ENCODE data around the gene CST7.
"Not testable (repeated sequence)": the region's sequence is repeated elsewhere in the genome, so short reads cannot be mapped to it uniquely, and the experiment has no call there.

The CST7 gene

DNA sequence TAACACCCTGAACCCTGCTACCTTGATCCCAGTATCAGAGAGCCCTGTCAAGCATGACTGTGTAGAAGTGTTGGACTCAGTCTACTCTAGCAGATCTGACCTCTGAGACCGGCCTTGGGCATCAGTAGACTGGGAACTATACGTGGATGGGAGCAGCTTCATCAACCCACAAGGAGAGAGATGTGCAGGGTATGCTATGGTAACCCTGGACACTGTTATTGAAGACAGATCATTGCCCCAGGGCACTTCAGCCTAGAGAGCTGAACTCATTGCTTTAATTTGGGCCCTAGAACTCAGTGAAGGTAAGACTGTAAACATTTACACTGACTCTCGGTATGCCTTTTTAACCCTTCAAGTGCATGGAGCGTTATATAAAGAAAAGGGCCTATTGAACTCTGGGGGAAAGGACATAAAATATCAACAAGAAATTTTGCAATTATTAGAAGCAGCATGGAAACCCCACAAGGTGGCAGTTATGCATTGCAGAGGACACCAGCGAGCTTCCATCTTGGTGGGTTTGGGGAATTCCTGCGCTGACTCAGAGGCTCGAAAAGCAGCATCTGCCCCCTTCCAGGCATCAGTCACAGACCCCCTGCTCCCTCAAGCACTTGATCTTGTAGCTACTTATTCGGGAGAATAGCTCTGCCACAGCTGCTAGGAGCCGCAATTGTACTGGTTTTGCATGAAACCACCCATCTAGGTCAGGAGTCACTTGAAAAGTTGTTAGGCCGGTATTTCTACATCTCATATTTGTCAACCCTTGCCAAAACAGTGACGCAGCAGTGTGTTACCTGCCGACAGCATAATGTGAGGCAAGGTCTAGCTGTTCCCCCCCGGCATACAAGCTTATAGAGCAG, 19.0 kb upstream of the CST7 start:
- DNase-seq: not testable (repeated sequence)

DNA sequence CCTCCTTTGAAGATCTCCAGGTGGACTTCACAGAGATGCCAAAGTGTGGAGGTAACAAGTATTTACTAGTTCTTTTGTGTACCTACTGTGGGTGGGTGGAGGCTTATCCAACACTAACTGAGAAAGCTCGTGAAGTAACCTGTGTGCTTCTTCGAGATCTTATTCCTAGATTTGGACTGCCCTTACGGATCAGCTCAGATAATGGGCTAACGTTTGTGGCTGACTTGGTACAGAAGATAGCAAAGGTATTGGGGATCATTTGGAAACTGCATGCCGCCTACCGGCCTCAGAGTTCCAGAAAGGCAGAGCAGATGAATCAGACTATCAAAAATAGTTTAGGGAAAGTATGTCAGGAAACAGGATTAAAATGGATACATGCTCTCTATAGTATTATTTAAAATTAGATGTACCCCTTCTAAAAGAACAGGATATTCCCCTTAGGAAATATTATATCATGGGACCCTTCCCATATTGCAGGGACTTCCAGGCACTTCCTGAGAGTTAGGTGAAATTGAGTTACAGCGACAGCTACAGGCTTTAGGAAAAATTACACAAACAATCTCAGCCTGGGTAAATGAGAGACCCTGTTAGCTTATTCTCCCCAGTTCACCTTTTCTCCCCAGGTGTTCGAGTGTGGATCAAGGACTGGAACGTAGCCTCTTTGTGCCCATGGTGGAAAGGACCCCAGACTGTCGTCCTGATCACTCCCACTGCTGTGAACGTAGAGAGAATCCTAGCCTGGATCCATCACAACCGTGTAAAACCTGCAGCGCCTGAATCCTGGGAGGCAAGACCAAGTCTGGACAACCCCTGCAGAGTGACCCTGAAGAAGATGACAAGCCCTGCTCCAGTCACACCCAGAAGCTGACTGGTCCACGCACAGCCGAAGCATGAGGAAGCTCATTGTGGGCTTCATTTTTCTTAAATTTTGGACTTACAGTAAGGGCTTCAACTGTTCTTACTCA, 18.1 kb upstream of the CST7 start:
- DNase-seq: not testable (repeated sequence)

DNA sequence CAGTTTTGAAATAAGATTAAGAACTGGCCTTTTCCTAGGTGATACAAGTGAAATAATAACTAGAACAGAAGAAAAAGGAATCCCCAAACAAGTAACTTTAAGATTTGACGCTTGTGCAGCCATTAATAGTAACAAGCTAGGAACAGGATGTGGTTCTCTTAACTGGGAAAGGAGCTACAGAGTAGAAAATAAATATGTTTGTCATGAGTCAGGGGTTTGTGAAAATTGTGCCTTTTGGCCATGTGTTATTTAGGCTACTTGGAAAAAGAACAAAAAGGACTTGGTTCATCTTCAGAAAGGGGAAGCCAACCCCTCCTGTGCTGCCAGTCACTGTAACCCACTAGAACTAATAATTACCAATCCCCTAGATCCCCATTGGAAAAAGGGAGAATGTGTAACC, 17.2 kb upstream of the CST7 start:
- DNase-seq: not testable (repeated sequence)

DNA sequence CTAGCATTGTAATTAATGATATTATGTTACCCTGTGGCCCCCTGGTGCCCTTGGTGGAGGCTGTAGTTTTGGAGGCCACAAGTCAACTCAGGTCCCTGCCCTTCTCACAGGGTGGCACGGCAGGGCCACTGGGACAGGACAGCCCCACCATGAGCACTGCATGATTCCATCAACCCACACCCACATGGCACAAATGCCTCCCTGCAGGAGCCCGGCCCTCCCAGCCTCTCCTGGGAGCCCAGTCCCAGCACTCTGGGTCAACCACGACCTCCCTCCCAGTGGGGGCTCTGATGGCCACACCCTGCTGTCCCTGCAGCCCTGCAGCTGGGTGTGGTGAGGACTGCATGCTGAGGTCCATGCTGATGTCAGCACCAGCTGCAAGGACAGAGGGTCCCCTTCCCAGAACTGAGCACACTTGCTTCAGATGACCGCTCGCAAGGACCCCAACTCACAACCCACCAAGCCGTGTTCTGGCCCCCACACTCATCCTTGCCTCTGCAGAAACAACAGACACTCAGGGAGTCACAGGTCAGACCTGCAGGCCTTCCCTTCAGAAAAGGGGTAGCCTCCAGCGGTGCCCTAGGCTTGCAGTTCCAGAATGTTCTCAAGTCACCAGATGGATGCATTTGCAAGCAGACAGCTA, 15.7 kb upstream of the CST7 start:
- DNase-seq: no peak

DNA sequence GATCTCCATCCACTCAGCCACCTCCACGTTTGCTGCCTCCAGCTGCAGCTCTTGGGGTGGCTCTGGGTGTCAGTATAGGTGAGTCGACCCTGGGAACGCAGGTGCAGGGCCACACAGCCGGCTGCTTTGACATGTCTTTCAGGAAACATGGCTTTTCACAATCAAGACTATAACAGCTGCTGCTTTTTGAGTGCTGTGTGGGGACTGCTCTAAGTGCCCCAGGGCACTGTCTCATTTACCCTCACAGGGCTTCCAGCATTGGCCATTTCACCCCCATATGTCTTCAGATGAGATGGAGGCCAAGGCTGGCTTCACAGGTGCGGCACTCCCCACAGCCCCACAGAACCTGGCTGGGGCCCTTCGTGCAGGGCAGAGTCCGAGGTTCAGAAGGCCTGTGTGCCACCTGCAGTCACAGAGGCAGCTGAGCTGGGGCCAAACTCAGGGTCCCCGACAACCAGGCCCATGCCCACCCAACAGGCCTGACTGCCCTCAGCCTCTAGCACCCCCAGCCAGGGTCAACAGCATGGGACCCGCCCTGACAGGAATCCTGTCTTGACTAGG, 14.9 kb upstream of the CST7 start:
- no peak for DNase-seq

DNA sequence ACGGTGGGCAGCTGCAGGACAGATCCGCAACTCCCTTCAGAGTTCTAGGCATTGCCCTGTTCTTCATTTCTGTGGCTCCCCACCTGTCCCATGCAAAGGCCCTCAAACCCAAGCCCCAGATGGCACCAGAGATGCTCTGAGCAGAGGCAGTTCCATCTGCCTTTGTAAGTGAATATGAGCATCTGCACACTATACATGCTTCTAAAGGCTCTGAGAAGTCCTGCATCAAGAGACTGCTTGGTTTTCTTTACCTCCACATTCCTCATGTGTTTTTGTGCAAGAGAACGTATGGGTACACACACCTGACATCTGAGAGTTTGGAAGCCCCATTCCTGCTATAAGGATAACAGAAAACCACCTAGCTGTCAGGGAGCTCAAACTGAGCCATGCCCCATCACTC, 14.4 kb upstream of the CST7 start:
- no peak for DNase-seq

DNA sequence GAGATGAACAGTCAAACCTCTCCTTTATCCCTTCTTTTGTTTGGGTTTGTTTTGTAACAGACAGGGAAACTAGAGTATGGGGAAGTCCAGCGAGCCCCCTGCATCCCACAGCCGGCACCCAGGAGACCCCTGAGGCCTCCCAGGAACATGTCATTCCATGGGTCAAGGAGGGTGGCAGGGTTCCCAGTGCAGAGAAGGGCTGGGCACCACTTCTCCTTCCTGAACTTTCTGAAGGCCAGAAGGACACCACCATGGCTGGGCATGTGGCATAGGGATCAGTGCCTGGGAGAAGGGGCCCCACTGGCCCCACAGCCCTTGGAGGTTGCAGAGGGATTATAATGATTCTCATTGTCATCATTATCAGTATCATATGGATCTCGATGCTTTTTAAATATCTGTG, 13.9 kb upstream of the CST7 start:
- no peak for DNase-seq

DNA sequence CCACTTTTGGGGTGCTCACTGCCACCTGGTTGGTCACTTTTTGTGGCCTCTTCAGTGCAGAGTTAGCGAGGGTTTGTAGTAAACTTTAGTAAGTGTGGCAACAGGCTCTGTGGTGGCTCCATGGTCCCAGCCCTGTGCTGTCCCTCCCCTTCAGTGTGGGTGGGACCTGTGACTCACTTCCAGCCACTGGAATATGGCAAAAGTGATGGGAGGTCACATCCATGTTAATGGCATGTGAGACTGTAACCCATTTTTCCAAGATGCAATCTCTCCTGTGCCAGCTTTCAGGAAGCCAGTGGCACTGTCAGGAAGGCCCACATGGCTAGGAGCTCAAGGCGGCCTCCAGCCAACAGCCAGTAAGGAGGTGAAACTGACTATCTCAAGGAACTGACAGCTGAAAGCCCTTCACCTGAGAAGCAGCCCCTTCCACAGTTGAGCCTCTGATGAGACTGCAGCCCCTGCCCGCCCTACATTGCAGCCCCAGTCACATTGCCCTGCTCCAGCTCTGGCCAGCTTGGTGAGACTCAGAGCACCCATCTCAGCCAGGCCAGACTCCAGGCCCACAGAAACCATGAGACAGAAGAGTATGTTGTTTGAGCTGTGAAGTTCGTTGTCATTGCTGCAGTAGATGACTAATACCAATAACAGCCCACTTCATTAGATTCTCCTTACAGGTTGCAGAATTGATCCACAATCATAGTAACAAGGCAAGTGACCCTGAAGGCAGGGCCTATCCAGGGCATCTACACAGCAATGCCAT, 13.1 kb upstream of the CST7 start:
- no peak for DNase-seq

DNA sequence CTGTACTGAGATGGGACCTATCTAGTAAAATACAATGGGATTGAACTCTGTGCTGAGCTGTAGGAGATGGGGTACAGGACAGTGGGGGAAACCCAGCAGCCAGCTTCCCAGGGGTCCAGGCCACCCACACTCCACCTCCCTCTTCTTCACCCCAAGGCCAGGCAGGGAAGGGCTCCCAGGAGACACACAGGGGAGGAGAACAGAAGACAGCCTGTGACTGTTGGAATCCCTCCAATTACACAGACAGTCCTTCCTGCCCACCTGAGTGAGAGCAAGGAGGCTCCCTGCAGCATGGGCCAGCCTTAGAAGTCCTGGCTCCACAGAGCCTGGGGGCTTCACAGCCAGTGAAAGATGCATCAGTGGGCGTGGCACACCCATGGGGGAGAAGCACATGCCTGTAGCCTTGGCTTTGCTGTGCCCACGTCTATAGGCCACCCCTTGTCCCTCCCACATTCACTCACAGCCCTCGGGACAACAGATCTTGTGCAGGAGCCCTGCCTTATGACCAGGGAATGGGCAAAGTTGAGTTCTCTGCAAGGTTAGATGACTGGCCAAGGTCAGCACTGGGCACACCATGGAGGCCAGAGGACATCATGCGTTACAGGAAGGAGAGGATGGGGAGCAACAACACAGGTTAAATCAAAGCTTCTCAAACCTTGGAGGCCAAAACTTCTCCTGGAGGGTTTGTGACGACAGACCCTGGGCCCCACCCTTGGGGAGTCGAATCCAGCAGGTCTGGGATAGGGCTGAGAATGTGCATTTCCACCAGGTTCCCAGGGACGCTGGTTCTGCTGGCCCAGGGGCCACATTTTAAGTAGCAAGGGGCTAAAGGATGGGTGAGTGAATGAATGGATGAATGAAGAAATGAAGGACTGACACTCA, 12.3 kb upstream of the CST7 start:
- DNase-seq: no peak

DNA sequence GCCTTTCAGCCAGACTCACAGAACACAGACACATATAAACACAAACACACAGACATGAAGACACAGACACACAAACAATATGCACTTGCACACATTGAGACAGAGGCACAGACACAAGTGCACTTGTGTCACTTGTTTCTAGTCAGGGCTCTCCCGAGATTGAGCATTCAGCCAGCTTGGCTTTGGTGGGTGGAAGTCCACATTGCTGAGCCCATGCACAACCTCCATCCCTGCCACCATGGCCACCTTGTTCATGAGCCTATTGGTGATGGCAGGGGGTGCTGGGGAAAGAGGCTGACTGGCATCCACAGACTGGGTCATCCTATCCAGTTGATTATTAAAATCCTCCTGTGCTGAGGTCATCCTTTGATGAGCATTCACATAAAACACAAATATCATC, 11.5 kb upstream of the CST7 start:
- DNase-seq: no peak

DNA sequence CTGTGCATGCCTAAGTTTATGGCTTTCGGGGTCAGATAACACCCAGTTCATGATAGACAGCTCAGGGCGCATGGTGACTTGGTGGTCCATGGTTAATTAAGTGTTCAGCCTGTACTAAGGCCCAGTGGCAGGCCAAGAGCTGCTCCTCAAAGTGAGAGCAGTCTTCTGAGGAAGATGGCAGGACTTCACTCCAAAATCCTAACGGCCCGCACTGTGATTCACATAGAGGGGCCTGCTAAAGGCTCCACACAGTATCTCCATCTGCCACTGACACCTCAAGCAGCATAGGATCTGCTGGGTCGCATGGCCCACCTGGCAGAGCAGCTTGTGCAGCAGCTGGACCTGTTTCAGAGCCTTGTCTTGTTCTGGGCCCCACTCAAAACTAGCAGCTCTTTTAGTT, 10.6 kb upstream of the CST7 start:
- no peak for DNase-seq

DNA sequence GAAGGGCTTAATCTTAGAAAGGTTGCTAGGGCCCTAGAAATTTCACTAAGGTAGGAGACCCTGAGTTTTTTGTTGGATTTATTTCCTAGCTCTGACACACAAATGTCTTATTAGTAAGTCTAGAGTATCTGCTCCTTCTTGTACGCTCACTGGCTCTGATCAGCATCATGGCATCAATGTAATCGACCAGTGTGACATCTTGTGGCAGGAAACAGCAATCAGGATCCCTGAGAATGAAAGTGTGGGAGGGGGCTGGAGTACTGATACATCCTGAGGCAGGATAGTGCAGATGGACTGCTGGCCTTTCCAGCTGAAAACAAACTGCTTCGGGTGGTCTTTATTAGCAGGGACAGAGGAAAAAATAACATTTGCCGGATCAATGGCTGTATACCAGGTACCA, 10.0 kb upstream of the CST7 start:
- DNase-seq: no peak

DNA sequence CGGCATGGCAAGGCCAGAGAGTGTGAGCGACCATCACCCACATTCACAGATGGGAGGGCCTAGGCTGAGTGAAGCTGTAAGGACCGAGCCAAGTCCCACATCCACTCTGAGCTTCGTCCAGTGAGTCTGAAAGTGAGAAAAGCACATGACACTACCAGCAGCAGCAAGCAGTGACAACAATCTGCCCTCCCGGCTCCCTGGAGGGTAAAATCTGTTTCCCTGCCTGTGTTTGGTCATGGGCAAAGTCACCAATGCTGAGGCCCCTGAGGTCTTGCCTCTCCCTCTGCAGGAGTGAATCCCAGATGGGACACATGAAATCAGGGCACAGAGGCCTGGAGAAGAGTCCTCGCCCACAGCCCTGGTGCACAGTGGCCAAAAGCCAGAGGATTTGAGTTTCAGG, 6.4 kb upstream of the CST7 start:
- DNase-seq: no peak

DNA sequence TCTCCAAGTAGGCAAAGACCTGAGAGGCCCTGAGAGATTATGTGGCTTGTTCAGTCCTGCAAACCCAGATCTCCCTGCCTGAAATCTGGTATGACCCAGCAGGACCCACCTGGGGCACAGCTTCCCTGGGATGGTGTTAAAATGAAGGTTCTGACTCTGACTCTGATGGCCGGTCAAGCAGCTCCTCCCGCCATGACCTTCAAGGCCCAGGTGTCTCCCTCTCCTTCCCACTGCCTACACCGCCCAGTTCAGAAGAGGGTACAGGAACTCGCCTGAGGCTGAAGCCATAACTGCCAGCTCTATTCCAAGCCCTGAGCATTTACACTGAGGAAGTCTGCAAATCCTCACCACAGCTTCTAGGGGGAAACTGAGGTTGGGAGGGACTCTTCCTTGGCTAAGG, 5.9 kb upstream of the CST7 start:
- no peak for DNase-seq

DNA sequence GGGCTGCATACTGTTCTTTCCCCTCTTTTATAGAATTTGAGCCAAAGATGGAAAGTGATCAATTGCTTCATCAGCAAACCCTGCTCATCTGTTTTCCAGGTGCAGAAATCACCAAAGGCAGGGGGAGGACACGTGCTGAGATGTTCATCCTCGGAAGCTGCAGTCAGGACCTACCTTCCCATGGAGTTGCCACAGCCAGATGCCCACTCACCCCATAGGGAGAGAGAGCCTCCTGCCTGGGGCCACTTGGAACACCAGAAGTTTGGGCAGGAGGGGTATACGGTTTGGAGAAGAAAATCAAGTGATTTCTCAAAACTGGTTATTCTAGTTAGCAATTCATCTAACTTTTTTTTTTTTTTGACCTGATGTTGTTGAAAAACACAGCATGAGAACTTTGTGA, 5.3 kb upstream of the CST7 start:
- DNase-seq: no peak

DNA sequence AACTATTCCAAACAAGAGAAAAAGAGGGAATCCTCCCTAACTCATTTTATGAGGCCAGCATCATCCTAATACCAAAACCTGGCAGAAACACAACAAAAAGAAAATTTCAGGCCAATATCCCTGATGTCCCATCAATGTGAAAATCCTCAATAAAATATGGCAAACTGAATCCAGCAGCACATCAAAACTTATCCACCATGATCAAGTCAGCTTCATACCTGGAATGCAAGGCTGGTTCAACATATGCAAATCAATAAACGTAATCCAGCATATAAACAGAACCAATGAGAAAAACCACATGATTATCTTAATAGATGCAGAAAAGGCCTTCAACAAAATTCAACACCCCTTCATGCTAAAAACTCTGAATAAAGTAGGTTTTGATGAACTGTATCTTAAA, 2.7 kb upstream of the CST7 start:
- not testable (repeated sequence) for DNase-seq

DNA sequence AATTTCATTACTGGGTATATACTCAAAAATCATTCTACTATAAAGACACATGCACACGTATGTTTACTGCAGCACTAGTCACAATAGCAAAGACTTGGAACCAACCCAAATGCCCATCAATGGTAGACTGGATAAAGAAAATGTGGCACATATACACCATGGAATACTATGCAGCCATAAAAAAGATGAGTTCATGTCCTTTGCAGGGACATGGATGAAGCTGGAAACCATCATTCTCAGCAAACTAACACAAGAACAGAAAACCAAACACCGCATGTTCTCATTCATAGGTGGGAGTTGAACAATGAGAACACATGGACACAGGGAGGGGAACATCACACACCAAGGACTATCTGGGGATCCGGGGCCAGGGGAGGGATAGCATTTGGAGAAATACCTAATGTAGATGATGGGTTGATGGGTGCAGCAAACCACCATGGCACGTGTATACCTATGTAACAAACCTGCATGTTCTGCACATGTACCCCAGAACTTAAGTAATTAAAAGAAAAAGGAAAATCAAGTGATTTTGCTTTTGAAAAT, 602 bp upstream of the CST7 start:
- not testable (repeated sequence) for DNase-seq

DNA sequence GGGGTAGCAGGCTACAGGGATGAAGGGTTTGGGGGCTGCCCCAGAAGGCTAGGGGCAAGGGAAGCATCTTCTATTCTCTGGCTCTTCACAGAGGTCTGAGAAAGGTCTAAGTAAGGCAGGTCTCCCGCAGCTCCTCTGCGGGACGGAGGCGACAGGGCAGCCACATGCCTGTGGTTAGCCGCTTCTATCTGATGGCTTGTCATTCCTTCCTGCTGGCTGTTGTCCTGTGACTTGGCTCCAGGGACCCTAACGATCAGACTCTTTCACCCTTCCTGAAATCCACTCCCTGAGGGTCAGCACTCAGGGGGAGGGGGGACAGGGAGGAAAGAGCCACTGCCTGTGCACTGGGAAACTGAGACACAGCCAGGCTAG, 673 bp downstream of the CST7 start:
- no peak for DNase-seq

DNA sequence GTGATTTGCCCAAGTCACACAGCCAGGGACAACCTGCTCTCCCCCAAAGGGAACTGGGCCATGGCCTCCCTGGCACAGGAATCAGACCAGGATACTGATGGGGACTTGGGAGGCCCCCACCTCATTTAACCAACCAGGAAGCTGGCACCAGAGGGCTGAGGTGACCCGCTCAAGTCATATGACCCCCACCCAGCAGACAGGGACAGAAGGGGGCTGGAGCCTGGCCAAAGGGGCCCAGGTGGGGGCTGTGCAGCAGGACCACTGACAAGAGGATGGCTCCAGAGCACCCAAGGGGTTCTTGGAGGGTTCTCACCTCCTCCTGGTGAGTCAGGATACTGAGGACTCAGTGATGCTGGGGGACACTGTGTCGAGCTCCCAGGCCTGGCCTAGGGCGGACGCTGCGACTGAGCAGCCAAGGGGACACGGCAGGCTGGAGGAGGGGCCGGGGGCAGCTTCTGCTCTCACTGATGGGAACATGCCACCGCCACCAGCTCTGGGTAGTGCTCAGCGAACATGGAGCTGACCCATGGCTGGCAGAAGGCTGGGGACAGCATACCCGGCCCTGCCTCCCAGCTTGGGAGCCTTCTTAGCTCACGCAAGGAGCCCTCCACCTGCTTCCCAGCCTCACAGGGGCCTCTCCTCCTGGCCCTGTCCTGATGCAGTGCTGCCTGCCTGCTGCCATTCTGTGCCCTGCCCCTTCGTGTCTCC, 1.2 kb downstream of the CST7 start:
- DNase-seq: no peak

Data from hypothalamus (tissue), 51 donors.